ENCODE measurements around the gene ZIC4.

ZIC4 gene

DNA sequence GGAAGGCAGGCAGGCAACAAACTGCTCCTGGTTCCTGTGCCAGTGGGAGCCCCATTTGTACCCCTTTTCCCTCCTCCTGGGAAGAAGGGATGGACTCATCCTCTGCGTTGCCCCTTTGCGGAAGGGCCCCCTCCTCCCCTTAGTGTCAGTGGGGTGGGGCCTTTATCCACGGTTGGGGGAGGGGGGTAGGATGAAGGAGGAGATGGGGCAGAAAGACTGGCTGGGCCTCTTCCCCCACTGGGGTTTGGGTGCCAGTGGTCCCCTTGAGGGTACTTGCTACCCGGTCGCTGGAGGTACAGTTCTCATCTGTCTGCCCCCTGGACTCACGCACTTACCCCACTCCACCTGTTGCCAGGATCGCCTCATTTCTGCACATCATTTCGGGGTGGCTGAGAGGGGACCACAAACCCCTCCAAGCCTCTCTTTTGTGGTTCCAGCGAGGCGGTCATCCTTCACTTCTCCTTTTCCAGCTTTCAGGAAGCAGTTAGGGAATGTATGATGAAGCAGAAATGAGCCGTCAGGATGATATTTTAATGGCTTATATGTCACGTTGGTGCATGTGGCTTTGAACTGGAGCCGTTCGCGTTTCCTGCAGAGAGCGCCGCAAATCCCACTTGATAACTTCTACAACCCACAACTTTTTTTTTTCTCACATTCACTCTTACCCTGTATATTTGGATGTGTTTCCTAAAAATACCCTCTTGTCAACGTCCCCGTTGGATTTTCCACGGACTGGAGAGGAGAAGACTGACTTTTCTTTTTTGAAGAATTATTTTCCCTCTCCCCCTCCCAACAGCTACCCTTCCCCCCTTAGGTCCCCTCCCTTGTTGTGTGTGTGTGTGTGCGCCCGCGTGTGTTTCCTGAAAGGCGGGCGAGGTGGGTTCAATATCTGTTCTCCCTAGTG lies at the start of gene ZIC4:
Gene ZIC4, minus strand, starts transcription at position 516 of the 904 bp plus-strand sequence. CDS start 3,746 bp downstream, outside the sequence.
- DNase-seq, result no peak

DNA sequence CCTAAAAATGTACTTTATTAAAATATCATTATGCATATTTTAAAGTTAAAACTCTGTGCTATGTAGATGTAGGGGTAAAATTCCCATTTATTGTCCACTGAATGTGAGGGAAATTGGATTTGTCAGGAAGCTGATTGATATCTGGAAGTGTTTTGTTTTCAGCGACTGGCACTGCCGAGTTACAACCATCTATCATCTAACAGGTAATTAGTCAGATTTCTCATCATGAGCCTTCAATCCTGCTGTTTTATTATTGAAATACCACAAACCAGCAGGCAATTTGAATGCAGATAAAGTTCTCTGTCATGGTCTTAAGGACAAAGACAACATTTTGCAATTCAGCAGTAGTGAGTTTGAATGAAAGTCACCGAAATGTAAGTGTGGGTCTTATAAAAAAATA lies 43.3 kb upstream of the ZIC4 start:
- DNase-seq, result no peak

DNA sequence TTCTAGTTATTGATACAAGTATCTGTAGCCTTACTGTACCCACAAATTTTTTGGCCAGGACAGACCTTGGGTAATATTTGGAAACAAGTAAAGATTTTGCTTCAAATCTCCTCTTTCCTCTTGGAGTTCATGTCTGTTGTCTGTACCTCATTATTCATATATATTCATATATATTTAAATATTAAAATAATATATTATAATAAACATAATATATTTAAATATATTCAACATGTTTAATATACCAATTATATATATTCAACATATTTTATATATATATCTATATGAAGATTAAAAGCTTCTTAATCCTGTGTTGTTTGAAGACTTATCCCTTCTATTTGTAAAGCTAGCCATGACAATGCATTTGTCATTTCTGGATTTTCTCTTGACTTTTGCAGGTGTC lies 40.9 kb upstream of the ZIC4 start:
- no peak for DNase-seq

DNA sequence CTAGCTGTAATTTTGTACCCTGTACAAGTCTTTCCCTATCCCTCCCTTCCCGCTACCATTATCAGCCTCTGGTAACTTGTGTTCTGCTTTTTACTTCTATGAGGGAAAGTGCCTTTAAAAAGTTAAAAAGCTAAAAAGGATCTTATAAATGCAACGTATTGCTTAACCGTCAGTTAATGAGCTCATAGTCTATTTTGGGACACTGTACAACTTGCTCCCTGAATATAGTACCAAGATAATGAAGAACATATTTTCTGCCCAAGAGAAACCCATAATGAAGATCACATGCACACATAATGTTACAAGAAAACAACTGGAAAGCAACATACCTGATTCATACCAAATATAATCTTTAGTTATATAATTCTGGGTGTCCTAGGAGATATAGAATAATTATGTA lies 25.4 kb upstream of the ZIC4 start:
- no peak for DNase-seq

DNA sequence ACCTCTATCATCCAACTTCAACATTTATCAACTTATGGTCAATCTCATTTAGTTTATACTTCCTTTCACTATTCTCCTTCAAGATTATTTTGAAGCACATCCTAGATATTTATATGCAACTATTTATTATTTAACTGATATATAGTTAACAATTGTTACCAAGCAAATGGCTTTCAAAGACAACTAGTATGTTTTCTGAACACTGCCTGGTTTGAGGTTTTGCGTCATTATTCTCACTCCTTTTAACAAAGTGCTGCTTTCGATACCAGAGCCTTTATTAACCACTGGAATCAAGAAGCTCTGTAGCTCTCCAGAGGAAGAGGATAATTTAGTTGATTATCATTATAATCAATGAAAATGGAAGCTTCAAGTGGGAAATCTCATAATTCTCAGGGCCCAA lies 22.4 kb upstream of the ZIC4 start:
- DNase-seq, result no peak

DNA sequence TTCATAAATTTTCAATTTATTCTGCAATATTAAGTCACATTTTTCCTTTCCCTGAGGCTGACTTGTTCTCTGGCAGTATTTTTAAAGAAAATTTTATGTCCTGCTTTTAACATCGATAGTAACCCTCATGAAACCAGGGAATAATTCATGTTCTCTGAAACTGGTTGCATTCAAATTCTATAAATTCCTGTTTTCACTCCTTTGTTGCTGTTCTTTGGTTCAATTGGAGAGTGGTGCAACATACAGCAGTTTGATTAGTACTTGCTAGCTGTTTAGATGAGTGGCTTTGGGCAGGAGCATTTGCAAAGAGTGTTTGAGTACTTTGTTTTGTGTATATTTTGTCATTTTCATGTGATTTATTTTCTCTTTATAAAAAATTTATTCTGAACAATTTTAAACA lies 22.0 kb upstream of the ZIC4 start:
- DNase-seq, result no peak

DNA sequence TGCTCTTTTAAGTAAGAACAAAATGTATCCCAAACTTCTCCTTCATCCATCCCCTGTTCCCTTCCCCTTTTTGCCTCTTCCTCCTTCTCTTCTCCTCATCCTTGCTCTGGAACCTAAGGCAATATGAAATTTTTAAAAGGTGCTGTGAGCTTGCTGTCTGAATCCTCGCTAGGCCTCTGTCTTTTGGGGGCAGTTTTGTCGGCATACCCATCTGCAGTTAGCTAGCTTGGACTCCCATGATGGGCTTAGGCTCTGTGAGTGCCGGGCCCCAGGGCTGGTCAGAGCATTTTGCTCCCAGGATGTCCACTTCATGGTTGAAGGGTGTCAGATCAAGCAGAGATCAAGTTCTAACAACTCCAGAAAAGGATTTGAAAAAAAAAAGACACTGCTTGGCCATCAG lies 21.4 kb upstream of the ZIC4 start:
- DNase-seq, result no peak

DNA sequence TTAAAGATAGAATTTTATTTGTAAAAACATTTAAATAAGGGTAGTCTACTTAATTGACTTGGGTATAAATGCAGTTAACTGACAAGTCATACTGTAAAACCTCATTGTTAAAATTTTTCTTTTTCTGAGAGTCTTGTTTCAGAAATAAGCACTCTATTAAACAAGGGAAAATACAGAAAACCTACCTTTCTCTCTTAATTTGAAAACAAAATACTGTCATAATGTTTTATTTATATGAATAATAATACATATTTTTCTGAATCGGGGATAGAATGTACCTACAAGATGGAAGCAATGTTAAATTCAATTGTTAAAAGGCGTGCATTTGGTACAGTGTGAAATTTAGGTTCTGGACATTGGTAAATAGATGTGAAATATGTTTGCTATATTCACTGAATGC lies 20.6 kb upstream of the ZIC4 start:
- DNase-seq, result no peak

DNA sequence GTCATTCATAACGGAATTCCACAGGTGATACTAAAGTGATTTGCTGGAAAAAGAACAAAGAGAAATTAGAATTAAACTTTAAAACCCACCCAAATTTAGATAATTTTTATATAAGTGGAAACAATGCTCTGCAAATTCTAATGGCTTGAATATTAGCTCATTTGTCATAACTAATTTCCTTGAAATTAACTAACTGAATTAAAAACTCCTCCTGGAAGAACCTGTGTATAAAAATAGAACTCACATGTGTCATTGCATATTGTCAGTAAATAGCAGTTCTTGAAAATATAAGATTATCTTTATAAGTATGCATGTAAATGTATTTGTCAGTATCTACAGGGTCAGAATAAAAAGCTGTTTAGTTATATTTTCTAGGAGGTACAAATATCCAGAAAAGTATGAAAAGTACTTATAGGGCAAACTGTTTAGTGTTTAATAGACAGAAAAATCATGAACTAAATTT lies 19.1 kb upstream of the ZIC4 start:
- no peak for DNase-seq

DNA sequence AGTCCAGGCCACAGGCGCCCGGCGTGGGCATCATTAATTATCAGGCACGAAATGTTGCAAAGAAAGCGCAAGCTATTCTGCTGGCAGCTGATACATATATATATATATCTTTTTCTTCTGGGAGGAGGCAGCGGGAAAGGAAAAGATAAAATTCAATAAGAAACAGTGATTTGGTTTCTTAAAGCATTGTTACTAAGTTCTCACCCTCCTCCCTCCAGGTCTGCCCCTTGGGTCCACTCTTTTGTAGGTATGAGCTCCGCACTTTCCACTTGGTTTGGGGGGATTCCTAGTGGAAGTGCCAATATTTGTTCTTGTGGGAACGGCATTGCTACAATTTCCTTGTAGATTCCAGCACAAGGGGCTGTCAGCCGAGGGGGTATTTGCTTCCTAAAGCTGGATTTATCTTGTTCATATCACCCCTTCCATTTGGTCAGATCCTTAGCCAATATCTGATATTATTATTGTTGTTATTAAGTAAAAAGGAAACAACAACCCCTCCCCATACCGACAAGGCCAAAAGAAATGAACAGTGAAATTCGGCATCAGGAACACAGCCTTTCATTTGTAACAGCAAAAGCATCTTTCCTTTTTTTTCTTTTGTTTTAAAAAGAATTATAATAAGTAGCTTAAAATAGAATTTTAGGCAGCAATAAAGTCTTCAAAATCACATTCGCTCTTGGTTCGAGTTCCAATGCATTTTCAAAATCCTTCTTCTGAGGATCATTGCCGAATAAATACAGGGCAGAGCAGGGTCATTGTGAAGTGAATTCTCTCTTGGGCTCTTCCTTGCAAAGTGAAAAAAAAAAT lies 18.4 kb upstream of the ZIC4 start:
- no peak for DNase-seq

DNA sequence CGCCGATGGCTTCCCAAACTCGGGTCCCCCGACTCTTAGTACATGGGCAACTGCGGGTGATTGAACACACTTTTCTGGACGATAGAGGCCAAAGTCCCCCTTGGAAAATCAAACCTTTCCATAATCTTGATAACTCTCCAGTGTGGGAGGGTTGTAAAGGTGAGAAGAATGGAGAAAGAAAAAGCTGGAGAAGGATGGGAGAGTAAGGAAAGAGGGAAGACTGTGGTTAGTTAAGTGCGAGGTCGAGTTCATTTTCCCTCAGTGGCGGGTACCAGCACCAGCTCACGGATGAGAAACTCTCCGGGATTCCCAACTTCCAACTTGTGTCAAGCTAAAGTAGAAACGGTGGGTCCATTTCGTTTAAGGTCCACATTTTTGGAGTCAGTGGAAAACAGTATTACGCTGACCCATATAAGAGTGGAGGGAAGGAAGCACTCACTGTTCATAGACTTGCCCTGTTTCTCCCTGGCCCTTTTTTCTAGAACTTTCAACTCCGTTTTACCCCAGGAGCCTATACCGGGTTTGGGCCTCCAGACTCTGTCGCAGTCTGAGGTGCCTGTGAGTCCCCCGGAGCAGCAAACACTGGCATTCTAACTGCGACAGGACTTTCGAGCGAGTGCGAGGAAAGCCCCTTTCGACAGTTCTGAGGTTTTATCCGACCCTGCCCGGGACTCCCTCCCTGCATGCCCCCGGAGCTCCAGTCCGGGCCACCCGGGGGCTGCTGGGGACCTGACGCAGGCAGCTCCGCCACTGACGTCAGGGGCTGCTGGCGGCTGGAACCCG lies 17.6 kb upstream of the ZIC4 start:
- DNase-seq, result no peak

DNA sequence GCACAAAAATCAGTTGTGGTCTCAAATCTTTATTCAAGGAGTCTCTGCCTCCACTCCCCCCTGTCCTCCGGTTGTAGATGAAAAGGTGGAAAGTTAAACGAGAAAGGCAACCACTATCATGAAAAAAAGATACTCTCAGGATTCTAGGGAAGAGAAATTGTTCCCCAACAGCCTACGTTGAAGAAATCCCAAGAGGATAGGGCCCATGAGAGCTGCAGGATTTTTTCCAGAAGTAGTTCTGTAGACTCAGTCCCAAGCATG lies 17.1 kb upstream of the ZIC4 start:
- DNase-seq, result no peak

DNA sequence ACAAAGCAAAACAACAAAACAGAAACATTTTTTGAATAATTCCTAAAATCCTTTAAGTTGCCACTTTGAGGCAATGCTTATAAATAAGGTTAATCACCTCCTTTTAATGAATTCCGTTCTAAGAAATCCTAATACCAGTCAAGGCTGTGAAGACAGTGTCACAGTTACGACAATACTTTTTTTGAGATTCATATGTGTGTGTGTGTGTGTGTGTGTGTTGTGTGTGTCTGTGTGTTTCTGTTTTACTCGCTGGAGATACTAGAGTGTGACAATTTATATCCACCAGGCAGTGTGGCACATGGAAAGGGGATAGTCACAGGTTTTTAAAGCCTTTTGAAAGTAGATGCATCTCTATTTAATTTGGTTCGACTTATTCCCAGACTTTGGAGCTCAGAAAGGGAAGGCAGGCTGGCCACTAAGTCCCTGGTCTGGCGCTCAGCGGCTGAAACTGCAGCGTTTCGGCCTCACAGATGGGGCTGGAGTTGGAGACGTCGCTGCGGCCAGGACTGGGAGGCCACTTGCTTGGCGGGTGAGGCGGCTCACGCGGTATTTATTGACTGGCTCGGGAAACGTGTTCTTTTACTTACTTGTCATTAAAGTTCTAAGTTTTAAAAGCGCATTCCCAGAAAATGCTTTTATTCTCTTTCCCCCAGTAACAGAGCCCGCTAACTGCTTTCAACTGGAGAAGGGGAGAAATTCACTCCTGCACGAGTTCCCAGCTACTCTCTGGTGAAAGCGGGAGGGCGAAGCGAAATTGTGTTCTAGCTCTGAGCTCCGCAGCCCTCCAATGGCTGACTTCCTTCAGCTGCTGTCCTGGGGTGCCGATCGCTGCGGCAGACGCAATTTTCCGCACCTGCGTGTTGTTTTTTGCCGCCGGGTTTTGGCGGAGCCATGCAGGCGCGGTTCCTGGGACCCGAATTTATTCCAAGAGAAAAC lies 16.5 kb upstream of the ZIC4 start:
- DNase-seq, result no peak

DNA sequence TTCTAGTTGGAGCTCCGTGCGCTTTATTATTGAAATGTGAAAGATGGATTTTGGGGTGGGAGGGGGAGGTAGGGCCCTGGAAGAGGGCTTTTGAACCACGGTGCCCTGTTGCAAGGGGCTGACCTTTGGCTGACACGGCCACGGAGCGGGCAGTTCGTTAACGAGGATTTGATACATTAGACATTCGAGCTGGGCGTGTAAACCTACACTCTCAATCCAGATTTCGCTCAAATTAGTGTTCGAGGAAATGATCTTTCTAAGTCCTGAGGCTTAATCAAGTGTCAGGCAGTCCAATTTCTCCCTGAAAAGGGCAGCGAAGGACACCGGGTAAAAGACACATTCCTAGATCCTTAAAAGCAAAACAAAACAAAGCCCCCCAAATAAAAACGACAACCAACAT lies 15.9 kb upstream of the ZIC4 start:
- no peak for DNase-seq

DNA sequence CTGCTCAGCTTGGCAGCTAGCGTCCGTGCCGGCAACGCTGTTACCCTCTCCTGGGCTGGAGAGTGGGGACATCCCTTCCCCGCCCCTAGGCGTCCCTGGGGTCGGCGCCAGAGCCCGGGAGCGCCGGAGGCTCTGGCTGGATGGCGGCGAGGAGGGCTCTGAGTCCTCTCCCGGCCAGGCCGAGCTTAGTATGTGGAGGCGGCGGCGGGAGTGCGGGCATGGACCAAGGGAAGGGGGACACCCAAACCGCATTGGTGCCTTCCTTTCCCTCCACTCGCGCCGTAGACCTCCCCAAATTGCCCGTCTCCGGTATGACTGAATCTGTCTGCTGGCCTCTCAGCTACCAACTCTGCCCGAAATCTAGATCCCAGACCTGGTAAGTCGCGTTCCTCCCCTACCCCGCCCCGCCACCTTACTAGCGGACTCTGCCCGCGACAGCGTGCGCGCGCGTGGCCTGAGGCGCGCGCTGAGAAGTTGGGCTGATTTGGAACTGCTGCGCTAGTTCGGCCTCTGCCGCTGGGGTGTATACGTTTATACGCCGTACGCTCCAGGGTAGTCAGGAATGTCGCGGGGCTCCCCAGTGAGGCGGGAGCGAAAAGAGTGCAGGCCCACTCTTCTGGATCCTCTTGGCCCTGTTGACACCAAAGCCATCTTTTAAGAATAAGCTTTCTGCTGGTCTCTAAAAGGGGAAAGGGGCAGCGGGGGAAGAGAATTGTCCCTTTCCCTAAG lies 15.0 kb upstream of the ZIC4 start:
- no peak for DNase-seq

DNA sequence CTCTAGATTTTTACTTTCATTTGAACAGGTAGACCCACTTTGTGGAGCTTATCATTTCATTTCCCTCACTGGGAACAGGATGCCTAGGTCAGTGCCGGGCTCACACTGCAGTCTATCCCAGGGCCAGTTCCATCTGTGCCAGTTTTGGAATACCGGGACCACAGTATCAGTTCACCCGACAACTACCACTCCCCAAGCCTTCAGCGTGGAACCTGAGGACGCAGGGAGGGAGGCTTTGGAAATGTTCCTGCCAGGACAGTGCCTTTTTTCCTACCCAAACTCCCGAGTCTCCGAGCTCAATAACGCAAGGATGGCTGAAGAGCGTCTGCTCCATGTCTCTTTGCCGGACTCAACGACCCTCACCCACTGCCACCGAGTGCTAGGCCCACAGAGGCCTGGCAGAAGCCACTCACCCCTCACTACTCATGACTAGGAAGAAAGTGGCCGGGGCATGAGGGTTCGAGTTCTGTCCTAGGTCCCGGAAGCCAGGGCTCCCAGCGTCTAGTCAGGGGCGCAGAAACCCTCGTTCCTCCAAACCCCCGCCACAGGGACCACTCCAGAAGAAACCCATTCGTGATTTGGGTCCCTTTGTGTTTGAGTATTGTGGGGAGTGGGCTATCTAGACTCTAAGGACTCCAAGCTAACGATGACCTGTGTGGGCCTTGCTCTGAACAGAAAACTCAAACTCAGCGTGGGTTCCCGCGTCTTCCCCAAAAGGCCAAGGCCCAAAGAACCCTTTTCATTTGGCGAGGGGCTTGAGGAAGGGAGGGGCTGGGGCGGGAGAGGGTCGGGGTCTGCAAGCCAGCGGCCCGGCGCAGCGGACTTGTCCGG lies 14.2 kb upstream of the ZIC4 start:
- no peak for DNase-seq

DNA sequence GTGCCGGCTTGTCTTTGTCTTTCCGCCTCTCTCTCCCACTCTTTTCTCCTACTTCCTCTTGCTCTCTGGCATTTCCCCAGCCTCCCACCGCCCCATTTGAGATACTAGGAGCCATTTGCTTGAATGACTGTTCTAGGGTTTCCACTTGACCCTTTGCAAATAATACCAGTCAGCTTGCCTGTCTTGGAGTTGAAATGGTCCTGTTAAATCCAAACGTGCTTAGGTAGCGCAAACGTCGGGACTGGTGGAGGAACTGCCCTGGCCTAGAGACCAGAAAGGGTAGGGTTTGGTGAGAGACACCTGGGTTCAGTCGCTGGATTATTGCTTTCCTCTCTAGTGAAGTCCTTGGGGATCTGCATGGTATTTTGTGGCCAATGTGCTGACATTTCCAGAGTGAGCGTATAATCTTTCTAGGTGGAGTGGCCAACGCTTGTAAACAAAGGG lies 13.5 kb upstream of the ZIC4 start:
- DNase-seq, result no peak

DNA sequence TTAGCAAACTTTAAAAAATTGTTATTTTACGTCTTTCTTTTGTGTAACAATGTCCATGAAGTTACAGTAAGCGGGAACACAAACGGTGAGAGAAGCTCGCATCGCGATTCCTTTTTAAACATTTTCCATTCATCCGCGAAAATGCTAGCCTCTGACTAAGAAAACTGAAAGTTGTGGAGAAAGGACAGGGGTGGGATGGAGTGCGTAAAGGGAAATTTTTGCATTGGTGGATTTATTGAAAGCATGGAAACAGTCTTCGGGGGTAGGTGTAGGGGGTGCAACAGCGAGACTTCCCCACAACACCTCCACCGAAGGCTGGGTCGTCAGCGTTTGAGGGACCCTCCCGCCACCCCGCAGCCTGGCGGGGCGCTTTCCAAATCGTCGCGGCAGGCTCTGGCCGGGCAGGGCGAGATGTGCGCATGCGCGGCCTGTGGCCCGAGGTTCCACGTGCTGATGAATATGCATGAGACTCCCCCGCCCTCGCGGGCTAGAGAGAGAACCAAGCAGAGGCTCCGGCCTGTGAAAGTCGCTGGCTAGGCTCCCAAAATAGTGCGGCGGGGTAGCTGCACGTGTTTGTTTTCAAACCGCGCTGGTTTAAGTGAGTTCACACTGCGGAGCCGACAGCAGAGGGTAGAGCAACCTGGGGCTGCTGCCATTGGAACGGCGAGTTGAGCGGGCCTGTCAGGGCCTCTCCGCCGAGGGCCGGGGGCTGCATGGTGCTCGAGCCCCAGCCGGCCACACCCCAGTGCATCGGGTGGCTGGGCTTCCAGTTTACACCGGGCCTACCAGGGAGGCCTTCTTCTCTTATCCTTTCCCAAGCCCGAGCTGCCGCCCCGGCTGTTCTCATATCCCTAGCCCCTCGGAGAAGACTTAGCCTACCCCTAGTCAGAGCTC lies 12.7 kb upstream of the ZIC4 start:
- no peak for DNase-seq

DNA sequence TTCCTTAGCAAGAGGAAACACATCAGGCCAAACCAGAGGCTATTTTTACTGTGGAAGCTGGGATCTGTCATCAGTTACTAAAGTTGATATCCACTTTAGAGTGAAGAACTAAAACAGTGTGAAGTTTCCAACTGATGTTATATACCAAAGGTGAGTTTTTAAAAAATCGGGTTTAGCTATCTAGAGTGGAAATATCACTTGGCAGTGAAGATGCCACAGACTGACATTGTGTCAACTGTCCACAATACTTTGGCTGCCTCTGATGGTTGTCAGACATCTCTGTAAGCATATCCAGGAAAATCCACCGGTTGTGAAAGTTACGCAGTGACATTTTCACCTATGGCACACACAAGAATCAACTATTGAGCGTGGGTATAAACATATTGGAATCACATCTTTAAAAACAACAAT lies 12.0 kb upstream of the ZIC4 start:
- no peak for DNase-seq

Data from NK-92 treated with Interleukin-12 subunit alpha and Interleukin-12 subunit beta, amount 100 ng/mL, for 24 hours (cell line).